ENCODE results near the gene HES6. TPM values are rescaled to one million over a fixed set of nuclear protein-coding genes. Genes with fewer than 3 reads are reported as not detected.

Gene HES6
- total and polyA plus RNA-seq, 2 donors (not counting 1 experiment from before 2014, with no cell fraction given), result 0.82 to 4.1 TPM

DNA sequence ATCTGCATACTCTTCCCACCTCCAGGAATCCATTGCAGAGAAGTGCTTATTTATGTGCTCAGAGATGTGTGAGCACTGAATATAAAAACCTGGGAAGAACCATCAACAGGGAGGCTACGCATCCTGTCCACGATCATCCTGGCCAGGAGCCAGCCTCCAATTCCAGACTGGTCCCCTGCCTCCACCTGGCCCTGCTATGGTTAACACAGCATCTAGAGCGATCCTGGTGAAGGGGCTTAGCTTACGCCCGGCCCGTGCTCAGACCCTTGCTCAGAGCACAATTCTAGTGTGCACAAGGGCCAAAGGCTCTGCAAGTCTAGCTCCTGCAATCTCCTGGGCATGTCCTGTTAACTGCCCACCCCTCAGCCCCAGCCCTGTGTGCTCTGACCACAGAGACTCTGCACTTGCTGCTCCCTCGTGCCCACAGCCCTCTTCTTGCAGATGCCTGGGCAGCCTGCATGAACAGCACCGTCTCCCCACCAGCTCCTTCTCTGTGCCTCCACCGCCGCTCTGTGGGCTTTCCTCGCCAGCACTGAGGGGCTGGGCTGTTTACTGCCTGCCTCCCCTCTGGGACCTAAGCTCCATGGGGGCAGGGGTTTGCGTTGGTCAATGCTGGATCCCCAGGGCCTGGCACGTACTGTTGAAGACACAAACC, 42.1 kb upstream of the HES6 start:
- Histone ChIP-seq H3K4me1 (ENCODE audit: control insufficient read depth, extremely low read depth, insufficient read depth, low read length) (peaks cover 14% of the 10 kb centered on the region), H3K36me3 (ENCODE audit: control insufficient read depth, insufficient read depth, low read length) (no peaks in the 10 kb centered on the region), H3K4me3 (replicated peaks in 1 of 4; ENCODE audit: control extremely low read depth in 1 of 4, insufficient read depth in 1 of 4, low read depth in 3 of 4, low read length in 4 of 4) (no peak overlapping the region), H3K9ac (ENCODE audit: insufficient read depth, low read length) (no peak overlapping the region), H3K79me2 (ENCODE audit: control insufficient read depth, insufficient read depth, low read length) (peaks cover 1% of the 10 kb centered on the region), H3K27me3 (ENCODE audit: control insufficient read depth, insufficient read depth, low read length) (no peaks in the 10 kb centered on the region), H3K9me3 (ENCODE audit: control insufficient read depth, insufficient read depth, low read depth, low read length) (no peaks in the 10 kb centered on the region), H3K27ac (ENCODE audit: insufficient read depth, low read length) (no peak overlapping the region), H4K20me1 (ENCODE audit: control insufficient read depth, extremely low read depth, insufficient read depth, low read length) (no peaks in the 10 kb centered on the region), H3K4me2 (ENCODE audit: extremely low read depth, insufficient read depth, low read length) (no peak overlapping the region), H2AFZ (ENCODE audit: low read length) (no peak overlapping the region)
- TF ChIP-seq CTCF (conservative IDR thresholded peaks at IDR 0.05 in 1 of 2, IDR thresholded peaks at IDR 0.05 in 1 of 2; ENCODE audit: low read depth in 1 of 2, low read length in 2 of 2), result no peak
- TF ChIP-seq EZH2 (IDR thresholded peaks at IDR 0.05; ENCODE audit: low read length, missing control alignments), result no peak
- DNase-seq (ENCODE audit: low read depth in 2 of 2), result no peak

DNA sequence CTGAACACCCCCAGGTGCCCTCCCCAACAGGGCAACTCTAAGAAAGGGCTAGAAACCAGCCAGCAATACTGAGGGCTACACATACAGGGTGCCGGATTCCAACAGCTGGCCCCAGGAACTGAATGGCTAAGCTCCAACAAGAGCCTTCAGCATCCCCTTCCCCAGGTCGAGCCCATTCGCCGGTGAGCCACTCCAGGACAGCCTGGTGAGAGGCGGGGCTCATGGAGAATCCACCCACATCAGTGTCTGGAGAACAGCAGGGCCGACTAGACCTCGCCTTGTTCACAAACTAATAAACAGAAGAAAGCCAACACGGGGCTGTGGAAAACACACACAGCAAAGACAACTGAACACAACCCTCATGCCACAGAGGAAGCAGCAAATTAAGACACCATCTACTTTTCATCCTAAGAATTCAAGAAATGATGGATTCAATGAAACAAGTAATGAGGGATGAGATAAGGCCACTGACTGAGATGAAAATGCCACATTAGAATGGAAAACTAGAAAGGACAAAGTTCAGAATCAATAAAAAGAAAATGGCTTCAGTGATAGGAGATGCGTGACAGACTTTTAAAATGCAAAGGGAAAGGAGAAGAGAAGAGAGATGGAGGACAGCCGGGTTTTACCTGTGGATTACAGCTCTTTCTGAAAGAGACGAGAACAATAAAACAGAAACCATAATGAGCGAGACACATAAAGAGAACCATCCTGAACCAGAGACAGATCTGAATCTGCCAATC, 40.4 kb upstream of the HES6 start:
- Histone ChIP-seq H3K4me3 (replicated peaks in 1 of 4; ENCODE audit: control extremely low read depth in 1 of 4, insufficient read depth in 1 of 4, low read depth in 3 of 4, low read length in 4 of 4) (no peak overlapping the region), H3K4me2 (ENCODE audit: extremely low read depth, insufficient read depth, low read length) (no peak overlapping the region), H3K4me1 (ENCODE audit: control insufficient read depth, extremely low read depth, insufficient read depth, low read length) (peaks cover 1% of the 10 kb centered on the region), H3K9me3 (ENCODE audit: control insufficient read depth, insufficient read depth, low read depth, low read length) (no peaks in the 10 kb centered on the region), H3K9ac (ENCODE audit: insufficient read depth, low read length) (no peak overlapping the region), H3K36me3 (ENCODE audit: control insufficient read depth, insufficient read depth, low read length) (no peaks in the 10 kb centered on the region), H2AFZ (ENCODE audit: low read length) (no peak overlapping the region), H4K20me1 (ENCODE audit: control insufficient read depth, extremely low read depth, insufficient read depth, low read length) (no peaks in the 10 kb centered on the region), H3K27ac (ENCODE audit: insufficient read depth, low read length) (no peak overlapping the region), H3K27me3 (ENCODE audit: control insufficient read depth, insufficient read depth, low read length) (no peaks in the 10 kb centered on the region), H3K79me2 (ENCODE audit: control insufficient read depth, insufficient read depth, low read length) (peaks cover 1% of the 10 kb centered on the region)
- DNase-seq (ENCODE audit: low read depth in 2 of 2), result no peak
- no peak for TF ChIP-seq EZH2 (IDR thresholded peaks at IDR 0.05; ENCODE audit: low read length, missing control alignments)
- no peak for TF ChIP-seq CTCF (conservative IDR thresholded peaks at IDR 0.05 in 1 of 2, IDR thresholded peaks at IDR 0.05 in 1 of 2; ENCODE audit: low read depth in 1 of 2, low read length in 2 of 2)

GRCh38 chr2:238279324-238279682, 39.5 kb upstream of the HES6 start:
- no peaks in the 10 kb centered on the region for H3K27me3 ChIP-seq (ENCODE audit: control insufficient read depth, insufficient read depth, low read length)
- no peak overlapping the region for H3K27ac ChIP-seq (ENCODE audit: insufficient read depth, low read length)
- no peaks in the 10 kb centered on the region for H3K4me1 ChIP-seq (ENCODE audit: control insufficient read depth, extremely low read depth, insufficient read depth, low read length)
- no peak overlapping the region for H3K4me2 ChIP-seq (ENCODE audit: extremely low read depth, insufficient read depth, low read length)
- TF ChIP-seq EZH2 (IDR thresholded peaks at IDR 0.05; ENCODE audit: low read length, missing control alignments) (no peak), CTCF (conservative IDR thresholded peaks at IDR 0.05 in 1 of 2, IDR thresholded peaks at IDR 0.05 in 1 of 2; ENCODE audit: low read depth in 1 of 2, low read length in 2 of 2) (no peak)
- H3K79me2 ChIP-seq (ENCODE audit: control insufficient read depth, insufficient read depth, low read length), result no peaks in the 10 kb centered on the region
- H3K9ac ChIP-seq (ENCODE audit: insufficient read depth, low read length), result no peak overlapping the region
- H3K36me3 ChIP-seq (ENCODE audit: control insufficient read depth, insufficient read depth, low read length), result no peaks in the 10 kb centered on the region
- no peak for DNase-seq (ENCODE audit: low read depth in 2 of 2)
- no peak overlapping the region for H3K4me3 ChIP-seq (replicated peaks in 1 of 4; ENCODE audit: control extremely low read depth in 1 of 4, insufficient read depth in 1 of 4, low read depth in 3 of 4, low read length in 4 of 4)
- no peaks in the 10 kb centered on the region for H3K9me3 ChIP-seq (ENCODE audit: control insufficient read depth, insufficient read depth, low read depth, low read length)
- H2AFZ ChIP-seq (ENCODE audit: low read length), result no peak overlapping the region
- H4K20me1 ChIP-seq (ENCODE audit: control insufficient read depth, extremely low read depth, insufficient read depth, low read length), result no peaks in the 10 kb centered on the region

All from fibroblast of lung (primary cell).